ENCODE measurements around the gene CENPN. TPM values are rescaled to one million over a fixed set of nuclear protein-coding genes. Genes with fewer than 3 reads are reported as not detected.

CENPN gene
- total and polyA plus RNA-seq, 2 of the 13 experiments (the other 11 are each of a cell fraction or from before 2014, with no cell fraction given): 29.7 to 129 TPM

DNA sequence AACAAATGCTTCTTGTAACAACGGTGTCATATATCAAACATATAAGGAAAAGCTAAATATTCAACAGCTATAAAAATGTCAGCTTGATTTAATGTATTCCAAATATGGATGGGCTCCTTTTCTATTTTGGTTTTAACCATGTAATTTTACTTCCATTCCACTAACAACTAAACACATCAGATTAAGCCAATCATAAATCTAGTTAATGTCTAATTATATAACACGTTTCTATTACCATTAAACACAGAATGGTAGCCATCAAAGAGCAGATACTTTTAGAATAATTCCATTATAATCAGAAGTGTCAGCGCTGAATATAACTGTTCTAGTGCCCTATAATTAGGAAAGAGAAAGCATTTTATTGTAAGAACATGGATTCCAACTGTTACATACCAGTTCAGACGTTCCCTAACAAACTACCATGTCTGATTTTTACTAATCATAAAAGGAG is 10.3 kb upstream of the CENPN start:
- CTCF ChIA-PET (ENCODE audit: low intra/inter-chr PET ratio, low total read pairs): no interaction called here
- WGBS (ENCODE audit: low lambda C conversion rate): 86% methylated on average over 4 of the region's 4 CpGs
- peaks cover 84% of the 10 kb centered on the region for H3K4me1 ChIP-seq (ENCODE audit: insufficient read depth, low read length)

More for the DNA sequence above, 10.3 kb upstream of the CENPN start:
- ATAC-seq: no peak
- in situ Hi-C loops (cut with HindIII; ENCODE audit: extremely low pct_ligation_motif_present, low pct_unique_long_range_greater_than_20kb) (no loop called here), intact Hi-C loops (cut with micrococcal nuclease; ENCODE audit: unreplicated experiment) (no loop called here)
- Histone ChIP-seq H3K9ac (ENCODE audit: insufficient read depth, low read depth, low read length) (no peak overlapping the region), H3K36me3 (replicated peaks in 1 of 2; ENCODE audit: control insufficient read depth in 1 of 2, insufficient read depth in 2 of 2, low read length in 2 of 2) (no peaks in the 10 kb centered on the region), H3K27ac (ENCODE audit: extremely low read length, insufficient read depth, low read length) (peak overlapping the region; percentile 72), H3K4me3 (replicated peaks in 1 of 3; ENCODE audit: insufficient read depth in 1 of 3, low read depth in 2 of 3, low read length in 3 of 3) (peak overlapping the region in 2 of 3 experiments; percentile 27 to 52; a peak in 2 of 6 replicates), H3K4me2 (ENCODE audit: low read depth, low read length) (peak overlapping the region; percentile 74), H3K9me3 (ENCODE audit: low read length) (no peaks in the 10 kb centered on the region; the same call in 1 of the 2 replicates), H2AFZ (ENCODE audit: low read length) (no peak overlapping the region), H3K79me2 (ENCODE audit: insufficient read depth, low read length) (peaks cover 98% of the 10 kb centered on the region), H4K20me1 (ENCODE audit: insufficient read depth, low read length) (no peaks in the 10 kb centered on the region), H3K27me3 (ENCODE audit: control insufficient read depth in 1 of 2, insufficient read depth in 2 of 2, low read length in 2 of 2) (no peaks in the 10 kb centered on the region)
- POLR2A ChIA-PET: interaction anchor here (0.8 to 1.6 kb wide), 3 partner anchors 9 to 81 kb away, joined by 3 to 19 read pairs (median 3); partner anchors contain the start of genes C16orf46, CENPN and CMC2
- TSS peak; percentile 34 for BruUV-seq (replicated peaks)
- TF ChIP-seq RARG (CRISPR knock-in tag; IDR thresholded peaks at IDR 0.05; ENCODE audit: low read depth) (peak; percentile 10; the same call in 1 of the 2 replicates), ZNF674 (CRISPR knock-in tag; IDR thresholded peaks at IDR 0.05; ENCODE audit: low read depth) (no peak), ZNF17 (CRISPR knock-in tag; IDR thresholded peaks at IDR 0.05) (no peak), HNRNPLL (IDR thresholded peaks at IDR 0.05; ENCODE audit: low read depth, low read length, poor library complexity, severe bottlenecking) (no peak), ZNF12 (CRISPR knock-in tag; IDR thresholded peaks at IDR 0.05) (no peak)
- TF ChIP-seq, protein P1, sequence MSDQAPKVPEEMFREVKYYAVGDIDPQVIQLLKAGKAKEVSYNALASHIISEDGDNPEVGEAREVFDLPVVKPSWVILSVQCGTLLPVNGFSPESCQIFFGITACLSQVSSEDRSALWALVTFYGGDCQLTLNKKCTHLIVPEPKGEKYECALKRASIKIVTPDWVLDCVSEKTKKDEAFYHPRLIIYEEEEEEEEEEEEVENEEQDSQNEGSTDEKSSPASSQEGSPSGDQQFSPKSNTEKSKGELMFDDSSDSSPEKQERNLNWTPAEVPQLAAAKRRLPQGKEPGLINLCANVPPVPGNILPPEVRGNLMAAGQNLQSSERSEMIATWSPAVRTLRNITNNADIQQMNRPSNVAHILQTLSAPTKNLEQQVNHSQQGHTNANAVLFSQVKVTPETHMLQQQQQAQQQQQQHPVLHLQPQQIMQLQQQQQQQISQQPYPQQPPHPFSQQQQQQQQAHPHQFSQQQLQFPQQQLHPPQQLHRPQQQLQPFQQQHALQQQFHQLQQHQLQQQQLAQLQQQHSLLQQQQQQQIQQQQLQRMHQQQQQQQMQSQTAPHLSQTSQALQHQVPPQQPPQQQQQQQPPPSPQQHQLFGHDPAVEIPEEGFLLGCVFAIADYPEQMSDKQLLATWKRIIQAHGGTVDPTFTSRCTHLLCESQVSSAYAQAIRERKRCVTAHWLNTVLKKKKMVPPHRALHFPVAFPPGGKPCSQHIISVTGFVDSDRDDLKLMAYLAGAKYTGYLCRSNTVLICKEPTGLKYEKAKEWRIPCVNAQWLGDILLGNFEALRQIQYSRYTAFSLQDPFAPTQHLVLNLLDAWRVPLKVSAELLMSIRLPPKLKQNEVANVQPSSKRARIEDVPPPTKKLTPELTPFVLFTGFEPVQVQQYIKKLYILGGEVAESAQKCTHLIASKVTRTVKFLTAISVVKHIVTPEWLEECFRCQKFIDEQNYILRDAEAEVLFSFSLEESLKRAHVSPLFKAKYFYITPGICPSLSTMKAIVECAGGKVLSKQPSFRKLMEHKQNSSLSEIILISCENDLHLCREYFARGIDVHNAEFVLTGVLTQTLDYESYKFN (CRISPR knock-in tag; conservative IDR thresholded peaks at IDR 0.05): no peak
- FAIRE-seq: no peak
- no peak for DNase-seq (ENCODE audit: low spot score)

All from HepG2 (cell line).